ENCODE results near the gene TMEM182.

TMEM182 gene

GRCh38 chr2:102761763-102762162 is at the start of gene TMEM182:
Gene TMEM182 (plus strand): TSS chr2:102762031. CDS start chr2:102762218, 187 bp downstream.
- no peak for DNase-seq (ENCODE audit: low spot score)
- H3K36me3 Mint-ChIP-seq (ENCODE audit: low read depth): no peaks in the 10 kb centered on the region
- no peaks in the 10 kb centered on the region for H3K9me3 Mint-ChIP-seq
- H3K4me3 Mint-ChIP-seq: no peak within 1 kb of the TSS
- no peak within 1 kb of the TSS for H3K27ac Mint-ChIP-seq
- no peaks in the 10 kb centered on the region for H3K4me1 Mint-ChIP-seq (ENCODE audit: low read depth)
- H3K27me3 Mint-ChIP-seq (ENCODE audit: low read depth): no peaks in the 10 kb centered on the region

- H3K9me3 Mint-ChIP-seq: no peaks in the 10 kb centered on the region
- no peaks in the 10 kb centered on the region for H3K4me1 Mint-ChIP-seq (ENCODE audit: low read depth)
- H3K4me3 Mint-ChIP-seq: no peak overlapping the region
- H3K27ac Mint-ChIP-seq: no peak overlapping the region
- H3K36me3 Mint-ChIP-seq (ENCODE audit: low read depth): peaks cover 17% of the 10 kb centered on the region
- no peak for DNase-seq (ENCODE audit: low spot score)
- H3K27me3 Mint-ChIP-seq (ENCODE audit: low read depth): no peaks in the 10 kb centered on the region
These were observed 44.4 kb upstream of the TMEM182 start for GRCh38 chr2:102717308-102718018.

- no peak for DNase-seq (ENCODE audit: low spot score)
- H3K27ac Mint-ChIP-seq: no peak overlapping the region
- peaks cover 25% of the 10 kb centered on the region for H3K36me3 Mint-ChIP-seq (ENCODE audit: low read depth)
- H3K4me3 Mint-ChIP-seq: no peak overlapping the region
- H3K9me3 Mint-ChIP-seq: no peaks in the 10 kb centered on the region
- H3K4me1 Mint-ChIP-seq (ENCODE audit: low read depth): no peaks in the 10 kb centered on the region
- H3K27me3 Mint-ChIP-seq (ENCODE audit: low read depth): no peaks in the 10 kb centered on the region
These were observed 43.2 kb upstream of the TMEM182 start for GRCh38 chr2:102718387-102719316.

GRCh38 chr2:102724016-102724490 is 37.8 kb upstream of the TMEM182 start:
- Mint-ChIP-seq H3K9me3 (no peaks in the 10 kb centered on the region), H3K27me3 (ENCODE audit: low read depth) (no peaks in the 10 kb centered on the region), H3K36me3 (ENCODE audit: low read depth) (peaks cover 36% of the 10 kb centered on the region), H3K4me3 (no peak overlapping the region), H3K27ac (no peak overlapping the region), H3K4me1 (ENCODE audit: low read depth) (no peaks in the 10 kb centered on the region)
- DNase-seq (ENCODE audit: low spot score): no peak

GRCh38 chr2:102724553-102724952 is 37.3 kb upstream of the TMEM182 start:
- Mint-ChIP-seq H3K4me1 (ENCODE audit: low read depth) (no peaks in the 10 kb centered on the region), H3K4me3 (no peak overlapping the region), H3K27me3 (ENCODE audit: low read depth) (no peaks in the 10 kb centered on the region), H3K27ac (no peak overlapping the region), H3K36me3 (ENCODE audit: low read depth) (peaks cover 34% of the 10 kb centered on the region), H3K9me3 (no peaks in the 10 kb centered on the region)
- DNase-seq (ENCODE audit: low spot score): no peak

GRCh38 chr2:102726128-102727087 is 35.4 kb upstream of the TMEM182 start:
- H3K4me3 Mint-ChIP-seq: no peak overlapping the region
- no peaks in the 10 kb centered on the region for H3K27me3 Mint-ChIP-seq (ENCODE audit: low read depth)
- H3K4me1 Mint-ChIP-seq (ENCODE audit: low read depth): no peaks in the 10 kb centered on the region
- no peak for DNase-seq (ENCODE audit: low spot score)
- H3K36me3 Mint-ChIP-seq (ENCODE audit: low read depth): peaks cover 33% of the 10 kb centered on the region
- no peak overlapping the region for H3K27ac Mint-ChIP-seq
- H3K9me3 Mint-ChIP-seq: no peaks in the 10 kb centered on the region

- H3K4me1 Mint-ChIP-seq (ENCODE audit: low read depth): peaks cover 27% of the 10 kb centered on the region
- H3K36me3 Mint-ChIP-seq (ENCODE audit: low read depth): peaks cover 10% of the 10 kb centered on the region
- H3K9me3 Mint-ChIP-seq: no peaks in the 10 kb centered on the region
- peak overlapping the region; percentile 97 for H3K4me3 Mint-ChIP-seq
- H3K27me3 Mint-ChIP-seq (ENCODE audit: low read depth): no peaks in the 10 kb centered on the region
- no peak overlapping the region for H3K27ac Mint-ChIP-seq
- DNase-seq (ENCODE audit: low spot score): no peak
These were observed 26.3 kb upstream of the TMEM182 start for GRCh38 chr2:102735416-102736109.

GRCh38 chr2:102736110-102736409 is 25.8 kb upstream of the TMEM182 start:
- peaks cover 27% of the 10 kb centered on the region for H3K4me1 Mint-ChIP-seq (ENCODE audit: low read depth)
- peak overlapping the region; percentile 97 for H3K4me3 Mint-ChIP-seq
- H3K27me3 Mint-ChIP-seq (ENCODE audit: low read depth): peaks cover 1% of the 10 kb centered on the region
- DNase-seq (ENCODE audit: low spot score): no peak
- H3K36me3 Mint-ChIP-seq (ENCODE audit: low read depth): peaks cover 6% of the 10 kb centered on the region
- no peaks in the 10 kb centered on the region for H3K9me3 Mint-ChIP-seq
- peak overlapping the region; percentile 87 for H3K27ac Mint-ChIP-seq

GRCh38 chr2:102736410-102737409 is 25.1 kb upstream of the TMEM182 start:
- Mint-ChIP-seq H3K36me3 (ENCODE audit: low read depth) (peaks cover 2% of the 10 kb centered on the region), H3K9me3 (no peaks in the 10 kb centered on the region), H3K27me3 (ENCODE audit: low read depth) (peaks cover 6% of the 10 kb centered on the region), H3K27ac (peak overlapping the region; percentile 87), H3K4me3 (peak overlapping the region; percentile 97), H3K4me1 (ENCODE audit: low read depth) (peaks cover 27% of the 10 kb centered on the region)
- DNase-seq (ENCODE audit: low spot score): peak; percentile 86

GRCh38 chr2:102737431-102737830 is 24.4 kb upstream of the TMEM182 start:
- H3K36me3 Mint-ChIP-seq (ENCODE audit: low read depth): no peaks in the 10 kb centered on the region
- H3K9me3 Mint-ChIP-seq: no peaks in the 10 kb centered on the region
- H3K27ac Mint-ChIP-seq: no peak overlapping the region
- DNase-seq (ENCODE audit: low spot score): no peak
- peaks cover 10% of the 10 kb centered on the region for H3K27me3 Mint-ChIP-seq (ENCODE audit: low read depth)
- peaks cover 27% of the 10 kb centered on the region for H3K4me1 Mint-ChIP-seq (ENCODE audit: low read depth)
- H3K4me3 Mint-ChIP-seq: peak overlapping the region; percentile 97

- DNase-seq (ENCODE audit: low spot score): no peak
- peaks cover 23% of the 10 kb centered on the region for H3K27me3 Mint-ChIP-seq (ENCODE audit: low read depth)
- no peaks in the 10 kb centered on the region for H3K36me3 Mint-ChIP-seq (ENCODE audit: low read depth)
- H3K4me3 Mint-ChIP-seq: no peak overlapping the region
- no peaks in the 10 kb centered on the region for H3K9me3 Mint-ChIP-seq
- H3K4me1 Mint-ChIP-seq (ENCODE audit: low read depth): no peaks in the 10 kb centered on the region
- no peak overlapping the region for H3K27ac Mint-ChIP-seq
These were observed 18.6 kb upstream of the TMEM182 start for GRCh38 chr2:102743259-102743658.

GRCh38 chr2:102748107-102748506 is 13.7 kb upstream of the TMEM182 start:
- no peak overlapping the region for H3K4me3 Mint-ChIP-seq
- H3K27ac Mint-ChIP-seq: no peak overlapping the region
- H3K4me1 Mint-ChIP-seq (ENCODE audit: low read depth): no peaks in the 10 kb centered on the region
- H3K27me3 Mint-ChIP-seq (ENCODE audit: low read depth): peaks cover 13% of the 10 kb centered on the region
- DNase-seq (ENCODE audit: low spot score): no peak
- H3K9me3 Mint-ChIP-seq: no peaks in the 10 kb centered on the region
- no peaks in the 10 kb centered on the region for H3K36me3 Mint-ChIP-seq (ENCODE audit: low read depth)
